Uterus (tissue), 4 donors: Measurements from ENCODE around the gene TIMM44. TPM values are rescaled to one million over a fixed set of nuclear protein-coding genes. Genes with fewer than 3 reads are reported as not detected.
A peak's percentile ranks its signal among the peaks of the same experiment; 100 is the strongest.

Experiments used
- DNase-seq, 2 donors: peaks; one replicate each; pipeline ENCODE4 v3.0.0-alpha.2; 2019 to 2020
- H3K27ac ChIP-seq, 2 donors: fragments of 200-600 bp; sonication (generic); 1 replicate in 1 of 2; 2 replicates in 1 of 2; pipeline ENCODE4 v1.5.1; 2016 to 2018
- H3K27me3 ChIP-seq, 2 donors: fragments of 200-600 bp; sonication (generic); one replicate each; pipeline ENCODE4 v1.5.1; 2018 to 2019; ENCODE audit warnings: control low read depth in 1 of 2
- H3K36me3 ChIP-seq, 2 donors: fragments of 200-600 bp; sonication (generic); one replicate each; pipeline ENCODE4 v1.5.1; 2019; ENCODE audit warnings: control low read depth in 1 of 2
- H3K4me1 ChIP-seq, 2 donors: fragments of 200-600 bp; sonication (generic); one replicate each; pipeline ENCODE4 v1.5.1; 2018 to 2019; ENCODE audit warnings: control low read depth in 1 of 2
- H3K4me3 ChIP-seq, 2 donors: fragments of 200-600 bp; sonication (generic); 1 replicate in 1 of 2; 2 replicates in 1 of 2; pipeline ENCODE4 v1.5.1; 2018 to 2019; ENCODE audit warnings: mild to moderate bottlenecking in 1 of 2
- H3K9me3 ChIP-seq, 2 donors: fragments of 200-600 bp; sonication (generic); one replicate each; pipeline ENCODE4 v1.5.1; 2019; ENCODE audit warnings: control low read depth in 1 of 2
- POLR2A ChIP-seq, 2 donors: fragments of 450-650 bp; IDR thresholded peaks; one replicate each; pipeline ENCODE4 v1.6.1; 2016; ENCODE audit warnings: antibody characterized with exemption in 2 of 2, mild to moderate bottlenecking in 1 of 2, moderate library complexity in 1 of 2
- intact Hi-C: fragments of 100-400 bp; cut with DNase I; formaldehyde crosslinking; loops from one replicate; pipeline ENCODE4 v1.15.1; 2023; ENCODE audit warnings: low total_unique reads
- total RNA-seq, 4 donors: library from RNA; depleted of rRNA in 3 of 4; stranded (reverse); fragments of >200 nt in 3 of 4; gene quantifications; one replicate each; pipeline versions ENCODE4 v1.1.0 to v1.2.4, GENCODE V29; 2014 to 2023
- TF ChIP-seq, protein P1 (sequence below), 4 experiments: fragments of 200-600 bp in 2 of 4; fragments of 450-650 bp in 2 of 4; sonication (generic) in 2 of 4; IDR thresholded peaks; one replicate each; pipeline ENCODE4 v1.5.1; 2016 to 2019; ENCODE audit warnings: antibody characterized with exemption in 4 of 4, mild to moderate bottlenecking in 2 of 4, moderate library complexity in 1 of 4
- donor health status: DM: yes; HTN: yes; CAD: no.

TIMM44 gene
- total RNA-seq, 4 donors from 2014 or later, result 41.1 to 117 (median 62.9) TPM

- Histone ChIP-seq H3K4me3 (peak overlapping the region; percentile 9 to 53), H3K27me3 (no peaks in the 10 kb centered on the region), H3K27ac (peak overlapping the region; percentile 88 to 99), H3K36me3 (no peaks in the 10 kb centered on the region), H3K9me3 (no peaks in the 10 kb centered on the region), H3K4me1 (peaks cover 27 to 42% of the 10 kb centered on the region in 2 donors)
- DNase-seq, result peak; percentile 74 to 84
- peak in 1 of 2 donors; percentile 22 for TF ChIP-seq POLR2A (IDR thresholded peaks at IDR 0.05)
- TF ChIP-seq, protein P1, sequence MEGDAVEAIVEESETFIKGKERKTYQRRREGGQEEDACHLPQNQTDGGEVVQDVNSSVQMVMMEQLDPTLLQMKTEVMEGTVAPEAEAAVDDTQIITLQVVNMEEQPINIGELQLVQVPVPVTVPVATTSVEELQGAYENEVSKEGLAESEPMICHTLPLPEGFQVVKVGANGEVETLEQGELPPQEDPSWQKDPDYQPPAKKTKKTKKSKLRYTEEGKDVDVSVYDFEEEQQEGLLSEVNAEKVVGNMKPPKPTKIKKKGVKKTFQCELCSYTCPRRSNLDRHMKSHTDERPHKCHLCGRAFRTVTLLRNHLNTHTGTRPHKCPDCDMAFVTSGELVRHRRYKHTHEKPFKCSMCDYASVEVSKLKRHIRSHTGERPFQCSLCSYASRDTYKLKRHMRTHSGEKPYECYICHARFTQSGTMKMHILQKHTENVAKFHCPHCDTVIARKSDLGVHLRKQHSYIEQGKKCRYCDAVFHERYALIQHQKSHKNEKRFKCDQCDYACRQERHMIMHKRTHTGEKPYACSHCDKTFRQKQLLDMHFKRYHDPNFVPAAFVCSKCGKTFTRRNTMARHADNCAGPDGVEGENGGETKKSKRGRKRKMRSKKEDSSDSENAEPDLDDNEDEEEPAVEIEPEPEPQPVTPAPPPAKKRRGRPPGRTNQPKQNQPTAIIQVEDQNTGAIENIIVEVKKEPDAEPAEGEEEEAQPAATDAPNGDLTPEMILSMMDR (IDR thresholded peaks at IDR 0.05), result no peak
- intact Hi-C loops, result no loop called here
These were observed 19.9 kb downstream of the TIMM44 start for GRCh38 chr19:7923295-7924191.

GRCh38 chr19:7922836-7923195, 20.6 kb downstream of the TIMM44 start:
- peaks cover 24 to 39% of the 10 kb centered on the region in 2 donors for H3K4me1 ChIP-seq
- no peak overlapping the region for H3K4me3 ChIP-seq
- intact Hi-C loops, result no loop called here

GRCh38 chr19:7921967-7922835, 21.3 kb downstream of the TIMM44 start:
- no peak for DNase-seq
- peak overlapping the region in 1 of 2 donors; percentile 49 for H3K4me3 ChIP-seq
- peaks cover 0 to under 1% of the 10 kb centered on the region in 2 donors for H3K27me3 ChIP-seq
- H3K27ac ChIP-seq, result peak overlapping the region; percentile 88 to 99
- no peaks in the 10 kb centered on the region for H3K36me3 ChIP-seq
- intact Hi-C loops, result no loop called here
- H3K9me3 ChIP-seq, result no peaks in the 10 kb centered on the region
- peaks cover 19 to 39% of the 10 kb centered on the region in 2 donors for H3K4me1 ChIP-seq
- no peak for TF ChIP-seq POLR2A (IDR thresholded peaks at IDR 0.05)

More at GRCh38 chr19:7922836-7923195, 20.6 kb downstream of the TIMM44 start:
- no peak for DNase-seq
- Histone ChIP-seq H3K9me3 (no peaks in the 10 kb centered on the region), H3K36me3 (no peaks in the 10 kb centered on the region), H3K27ac (peak overlapping the region; percentile 88 to 99), H3K27me3 (no peaks in the 10 kb centered on the region)
- TF ChIP-seq POLR2A (IDR thresholded peaks at IDR 0.05), result no peak
- TF ChIP-seq, protein P1 (IDR thresholded peaks at IDR 0.05), result no peak

- no peak for DNase-seq
- H3K4me1 ChIP-seq, result peaks cover 19 to 37% of the 10 kb centered on the region in 2 donors
These were observed 22.0 kb downstream of the TIMM44 start for GRCh38 chr19:7921302-7921966.

More at GRCh38 chr19:7921302-7921966, 22.0 kb downstream of the TIMM44 start:
- Histone ChIP-seq H3K4me3 (peak overlapping the region; percentile 36 to 49), H3K36me3 (no peaks in the 10 kb centered on the region), H3K9me3 (no peaks in the 10 kb centered on the region), H3K27me3 (peaks cover 0 to 2% of the 10 kb centered on the region in 2 donors), H3K27ac (peak overlapping the region; percentile 88 to 99)
- no peak for TF ChIP-seq POLR2A (IDR thresholded peaks at IDR 0.05)
- TF ChIP-seq, protein P1 (IDR thresholded peaks at IDR 0.05), result no peak
- intact Hi-C loops, result no loop called here
